ENCODE results near the gene CCDC190. TPM values are rescaled to one million over a fixed set of nuclear protein-coding genes. Genes with fewer than 3 reads are reported as not detected.

Gene CCDC190
- total and polyA plus RNA-seq, 10 donors, result not detected

GRCh38 chr1:162906485-162906884 is 45.5 kb upstream of the CCDC190 start:
- H3K4me1 ChIP-seq, result no peaks in the 10 kb centered on the region
- TF ChIP-seq CTCF (IDR thresholded peaks at IDR 0.05 in 8 of 11, conservative IDR thresholded peaks at IDR 0.05 in 3 of 11) (no peak), POLR2A (IDR thresholded peaks at IDR 0.05) (no peak), POLR2AphosphoS5 (IDR thresholded peaks at IDR 0.05) (no peak)
- H3K9me3 ChIP-seq, result peaks cover 0 to 6% (median under 1%) of the 10 kb centered on the region in 8 donors
- no peak for DNase-seq
- no peaks in the 10 kb centered on the region for H3K36me3 ChIP-seq
- intact Hi-C loops (cut with DNase I; ENCODE audit: low total_unique reads), result no loop called here
- no peak overlapping the region for H3K4me3 ChIP-seq
- no peak overlapping the region for H3K27ac ChIP-seq
- H3K27me3 ChIP-seq (replicated peaks in 1 of 7), result no peaks in the 10 kb centered on the region
- WGBS, 5 donors, result 73 to 91% (median 84%) methylated on average over 2 of the region's 2 CpGs

- no peaks in the 10 kb centered on the region for H3K36me3 ChIP-seq
- no peaks in the 10 kb centered on the region for H3K4me1 ChIP-seq
- WGBS, 5 donors, result 61 to 72% (median 67%) methylated on average over 1 of the region's 1 CpG
- intact Hi-C loops (cut with DNase I; ENCODE audit: low total_unique reads), result no loop called here
- no peak overlapping the region for H3K4me3 ChIP-seq
- H3K27me3 ChIP-seq (replicated peaks in 1 of 7), result no peaks in the 10 kb centered on the region
- no peak overlapping the region for H3K27ac ChIP-seq
- no peaks in the 10 kb centered on the region for H3K9me3 ChIP-seq
- no peak for DNase-seq
- TF ChIP-seq POLR2AphosphoS5 (IDR thresholded peaks at IDR 0.05) (no peak), CTCF (IDR thresholded peaks at IDR 0.05 in 8 of 11, conservative IDR thresholded peaks at IDR 0.05 in 3 of 11) (no peak)
Measured at GRCh38 chr1:162905174-162906158, 44.5 kb upstream of the CCDC190 start.

- Histone ChIP-seq H3K27me3 (replicated peaks in 1 of 7) (no peaks in the 10 kb centered on the region), H3K9me3 (no peaks in the 10 kb centered on the region), H3K27ac (no peak overlapping the region), H3K36me3 (no peaks in the 10 kb centered on the region), H3K4me3 (no peak overlapping the region), H3K4me1 (no peaks in the 10 kb centered on the region)
- TF ChIP-seq CTCF (IDR thresholded peaks at IDR 0.05 in 8 of 11, conservative IDR thresholded peaks at IDR 0.05 in 3 of 11) (no peak), POLR2A (IDR thresholded peaks at IDR 0.05) (no peak), POLR2AphosphoS5 (IDR thresholded peaks at IDR 0.05) (no peak)
- no peak for DNase-seq
- 69 to 91% (median 84%) methylated on average over 4 of the region's 4 CpGs for WGBS, 5 donors
- intact Hi-C loops (cut with DNase I; ENCODE audit: low total_unique reads), result no loop called here
Measured at GRCh38 chr1:162904579-162904978, 43.6 kb upstream of the CCDC190 start.

GRCh38 chr1:162904023-162904422 is 43.0 kb upstream of the CCDC190 start:
- Histone ChIP-seq H3K4me3 (no peak overlapping the region), H3K36me3 (no peaks in the 10 kb centered on the region), H3K27me3 (replicated peaks in 1 of 7) (no peaks in the 10 kb centered on the region), H3K27ac (no peak overlapping the region), H3K9me3 (no peaks in the 10 kb centered on the region), H3K4me1 (no peaks in the 10 kb centered on the region)
- WGBS, 5 donors, result 84 to 95% (median 90%) methylated on average over 3 of the region's 3 CpGs
- intact Hi-C loops (cut with DNase I; ENCODE audit: low total_unique reads), result no loop called here
- DNase-seq, result no peak
- TF ChIP-seq POLR2A (IDR thresholded peaks at IDR 0.05), result no peak
- no peak for TF ChIP-seq POLR2AphosphoS5 (IDR thresholded peaks at IDR 0.05)
- TF ChIP-seq CTCF (IDR thresholded peaks at IDR 0.05 in 8 of 11, conservative IDR thresholded peaks at IDR 0.05 in 3 of 11), result no peak

Measured in spleen (tissue), 11 donors.